HG02885 (cell line): ENCODE measurements around the gene KLHL13.
A peak's percentile ranks its signal among the peaks of the same experiment; 100 is the strongest.
"Not testable (repeated sequence)": the region's sequence is repeated elsewhere in the genome, so short reads cannot be mapped to it uniquely, and the experiment has no call there.

ENCODE experiments used
- ATAC-seq: cut with Tn5 transposase; IDR thresholded peaks from one replicate; pipeline ENCODE4 v1.9.1; 2021; ENCODE audit warnings: mild to moderate bottlenecking; ENCODE audit not compliant: unreplicated experiment, poor library complexity

The KLHL13 gene

GRCh38 chrX:118088084-118088483 is 28.5 kb downstream of the KLHL13 start:
- no peak for ATAC-seq

- no peak for ATAC-seq
These were observed 42.4 kb downstream of the KLHL13 start for GRCh38 chrX:118074196-118074595.

GRCh38 chrX:118066867-118067515 is 49.6 kb downstream of the KLHL13 start:
- ATAC-seq: no peak

GRCh38 chrX:118062817-118063615 is 53.6 kb downstream of the KLHL13 start:
- ATAC-seq: peak; percentile 65

GRCh38 chrX:118062048-118062789 is 54.4 kb downstream of the KLHL13 start:
- ATAC-seq: peak; percentile 67

GRCh38 chrX:118058924-118059323 is 57.7 kb downstream of the KLHL13 start:
- no peak for ATAC-seq

- ATAC-seq: no peak
These were observed 59.7 kb downstream of the KLHL13 start for GRCh38 chrX:118056870-118057269.

- ATAC-seq: peak; percentile 53
These were observed 66.9 kb downstream of the KLHL13 start for GRCh38 chrX:118049713-118050112.

- ATAC-seq: peak; percentile 68
These were observed 69.0 kb downstream of the KLHL13 start for GRCh38 chrX:118047446-118048186.

- no peak for ATAC-seq
These were observed 77.0 kb downstream of the KLHL13 start for GRCh38 chrX:118039591-118039990.

GRCh38 chrX:118038614-118039365 is 77.8 kb downstream of the KLHL13 start:
- no peak for ATAC-seq

- no peak for ATAC-seq
These were observed 90.0 kb downstream of the KLHL13 start for GRCh38 chrX:118026631-118027030.

- no peak for ATAC-seq
These were observed 91.4 kb downstream of the KLHL13 start for GRCh38 chrX:118025226-118025625.

GRCh38 chrX:118024482-118024881 is 92.1 kb downstream of the KLHL13 start:
- ATAC-seq: peak; percentile 74

GRCh38 chrX:118022753-118023152 is 93.9 kb downstream of the KLHL13 start:
- no peak for ATAC-seq

GRCh38 chrX:118016422-118016821 is 100.2 kb downstream of the KLHL13 start:
- ATAC-seq: no peak

GRCh38 chrX:118002417-118002816 is 114.2 kb downstream of the KLHL13 start:
- ATAC-seq: not testable (repeated sequence)

- no peak for ATAC-seq
These were observed 116.1 kb downstream of the KLHL13 start for GRCh38 chrX:118000518-118000917.

GRCh38 chrX:117998171-117998570 is 118.4 kb downstream of the KLHL13 start:
- no peak for ATAC-seq
